Caco-2 (cell line): ENCODE results near the gene MTFP1. TPM values are rescaled to one million over a fixed set of nuclear protein-coding genes. Genes with fewer than 3 reads are reported as not detected.

Experiments
- BruUV-seq: library from RNA; stranded (reverse); fragments of 400-500 nt; replicated peaks from 2 replicates; lab custom pipeline; 2021; lab: Mats Ljungman, UMichigan
- CTCF ChIA-PET: fragments of 300-600 bp; sonication (Branson Sonifier 250); formaldehyde crosslinking; loops from one replicate; lab custom pipeline; 2022; ENCODE audit warnings: antibody characterized with exemption; lab: Charles Lee
- POLR2A ChIA-PET: fragments of 300-600 bp; sonication (Branson Sonifier 250); formaldehyde crosslinking; loops from one replicate; lab custom pipeline; 2022; ENCODE audit warnings: antibody characterized with exemption; lab: Charles Lee
- DNase-seq, 2 experiments: peaks; one replicate each; pipeline versions ENCODE4 v3.0.0 to v3.0.0-alpha.2; 2020 to 2022
- H3K27me3 ChIP-seq: replicated peaks from 2 replicates; pipeline ENCODE4 v1.6.0; 2011; ENCODE audit warnings: low read length; ENCODE audit not compliant: control insufficient read depth, insufficient read depth
- H3K36me3 ChIP-seq: 2 replicates; pipeline ENCODE4 v1.5.1; 2011; ENCODE audit warnings: low read length; ENCODE audit not compliant: control insufficient read depth, insufficient read depth
- H3K4me1 ChIP-seq: fragments of 250-450 bp; sonication (Bioruptor Pico); 2 replicates; pipeline ENCODE4 v1.5.1; 2020; ENCODE audit warnings: mild to moderate bottlenecking
- H3K4me3 ChIP-seq: 2 replicates; pipeline ENCODE4 v1.5.1; 2011; ENCODE audit warnings: low read depth, mild to moderate bottlenecking, control low read depth, low read length
- H3K9me3 ChIP-seq: fragments of 250-450 bp; sonication (Bioruptor Pico); 2 replicates; pipeline ENCODE4 v1.5.1; 2020; ENCODE audit warnings: mild to moderate bottlenecking, moderate library complexity
- H3K27ac Mint-ChIP-seq: one replicate; pipeline ENCODE4 v1.8.0; 2022; ENCODE audit warnings: mixed read lengths; ENCODE audit not compliant: unreplicated experiment
- H3K27me3 Mint-ChIP-seq: one replicate; pipeline ENCODE4 v1.8.0; 2022; ENCODE audit warnings: mixed read lengths; ENCODE audit not compliant: insufficient read depth, unreplicated experiment
- H3K36me3 Mint-ChIP-seq: one replicate; pipeline ENCODE4 v1.8.0; 2022; ENCODE audit warnings: mild to moderate bottlenecking, mixed read lengths; ENCODE audit not compliant: insufficient read depth, unreplicated experiment
- H3K4me1 Mint-ChIP-seq: one replicate; pipeline ENCODE4 v1.8.0; 2022; ENCODE audit warnings: low read depth, mixed read lengths; ENCODE audit not compliant: unreplicated experiment
- H3K4me3 Mint-ChIP-seq: one replicate; pipeline ENCODE4 v1.8.0; 2022; ENCODE audit warnings: mild to moderate bottlenecking, moderate library complexity, mixed read lengths; ENCODE audit not compliant: unreplicated experiment
- H3K9me3 Mint-ChIP-seq: one replicate; pipeline ENCODE4 v1.8.0; 2022; ENCODE audit warnings: mixed read lengths; ENCODE audit not compliant: unreplicated experiment
- intact Hi-C: fragments of 100-400 bp; cut with micrococcal nuclease; formaldehyde crosslinking; loops from one replicate; pipeline ENCODE4 v1.10.0; 2022; ENCODE audit not compliant: unreplicated experiment
- total RNA-seq: library from RNA; stranded (reverse); gene quantifications from 2 replicates; pipeline ENCODE4 v1.2.3, GENCODE V29; 2022
- TF ChIP-seq, protein P1 (sequence below), 2 experiments: fragments of 200-600 bp in 1 of 2; IDR thresholded peaks; 1 replicate in 1 of 2; 2 replicates in 1 of 2; pipeline versions ENCODE4 v1.5.1 to v1.8.0; 2011 to 2022; ENCODE audit warnings: antibody characterized with exemption in 1 of 2, control low read depth in 1 of 2, inconsistent platforms in 1 of 2, low read depth in 1 of 2, low read length in 1 of 2, mild to moderate bottlenecking in 1 of 2, moderate library complexity in 1 of 2; ENCODE audit not compliant: insufficient read depth in 1 of 2, severe bottlenecking in 1 of 2, unreplicated experiment in 1 of 2

MTFP1 gene
- total RNA-seq, 1 experiment from 2014 or later, result 20.6 TPM

DNA sequence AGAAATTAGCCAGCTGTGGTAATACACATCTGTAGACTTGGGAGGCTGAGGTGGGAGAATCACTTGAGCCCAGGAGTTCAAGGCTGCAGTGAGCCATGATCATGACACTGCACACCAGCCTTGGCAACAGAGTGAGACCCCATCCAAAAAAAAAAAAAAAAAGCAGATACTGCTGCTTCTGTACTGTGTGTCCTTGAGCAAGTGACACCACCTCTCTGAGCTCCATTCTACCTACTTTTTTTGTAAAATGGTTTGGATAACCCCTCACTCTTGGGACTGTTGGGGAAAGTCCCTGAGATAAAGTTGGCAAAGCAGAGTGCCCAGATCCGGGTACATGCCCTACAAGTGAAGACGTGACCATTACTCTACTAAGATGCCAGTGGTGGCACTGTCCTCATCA lies 43.6 kb downstream of the MTFP1 start:
- CTCF ChIA-PET, result no interaction called here
- intact Hi-C loops, result no loop called here
- peaks cover 16% of the 10 kb centered on the region for H3K27me3 Mint-ChIP-seq

DNA sequence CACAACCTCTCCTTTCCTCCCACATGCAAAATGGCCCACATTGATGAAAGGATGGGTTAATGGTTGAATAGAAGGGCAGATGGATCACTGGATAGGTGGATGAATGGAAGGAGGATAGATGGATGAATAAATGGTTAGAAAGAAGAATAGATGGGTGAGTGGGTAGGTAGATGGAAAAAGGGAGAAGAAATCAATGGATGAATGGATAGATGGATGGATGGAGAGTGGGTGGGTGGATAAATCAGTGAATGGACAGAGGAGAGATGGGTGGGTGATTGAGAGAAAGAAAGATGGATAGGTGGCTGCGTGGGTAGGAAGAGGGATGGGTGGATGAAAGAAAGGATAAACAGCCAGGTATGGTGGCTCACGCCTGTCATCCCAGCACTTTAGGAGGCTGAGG lies 45.1 kb downstream of the MTFP1 start:
- no peak for DNase-seq
- H3K4me3 Mint-ChIP-seq, result no peak overlapping the region
- intact Hi-C loops, result no loop called here
- no TSS peak for BruUV-seq
- no peaks in the 10 kb centered on the region for H3K36me3 Mint-ChIP-seq
- Histone ChIP-seq H3K4me3 (no peak overlapping the region), H3K4me1 (no peaks in the 10 kb centered on the region), H3K36me3 (no peaks in the 10 kb centered on the region), H3K9me3 (no peaks in the 10 kb centered on the region), H3K27me3 (no peaks in the 10 kb centered on the region)
- H3K9me3 Mint-ChIP-seq, result no peaks in the 10 kb centered on the region
- CTCF ChIA-PET, result no interaction called here
- H3K27ac Mint-ChIP-seq, result no peak overlapping the region
- H3K4me1 Mint-ChIP-seq, result no peaks in the 10 kb centered on the region
- POLR2A ChIA-PET, result no interaction called here
- TF ChIP-seq, protein P1, sequence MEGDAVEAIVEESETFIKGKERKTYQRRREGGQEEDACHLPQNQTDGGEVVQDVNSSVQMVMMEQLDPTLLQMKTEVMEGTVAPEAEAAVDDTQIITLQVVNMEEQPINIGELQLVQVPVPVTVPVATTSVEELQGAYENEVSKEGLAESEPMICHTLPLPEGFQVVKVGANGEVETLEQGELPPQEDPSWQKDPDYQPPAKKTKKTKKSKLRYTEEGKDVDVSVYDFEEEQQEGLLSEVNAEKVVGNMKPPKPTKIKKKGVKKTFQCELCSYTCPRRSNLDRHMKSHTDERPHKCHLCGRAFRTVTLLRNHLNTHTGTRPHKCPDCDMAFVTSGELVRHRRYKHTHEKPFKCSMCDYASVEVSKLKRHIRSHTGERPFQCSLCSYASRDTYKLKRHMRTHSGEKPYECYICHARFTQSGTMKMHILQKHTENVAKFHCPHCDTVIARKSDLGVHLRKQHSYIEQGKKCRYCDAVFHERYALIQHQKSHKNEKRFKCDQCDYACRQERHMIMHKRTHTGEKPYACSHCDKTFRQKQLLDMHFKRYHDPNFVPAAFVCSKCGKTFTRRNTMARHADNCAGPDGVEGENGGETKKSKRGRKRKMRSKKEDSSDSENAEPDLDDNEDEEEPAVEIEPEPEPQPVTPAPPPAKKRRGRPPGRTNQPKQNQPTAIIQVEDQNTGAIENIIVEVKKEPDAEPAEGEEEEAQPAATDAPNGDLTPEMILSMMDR (IDR thresholded peaks at IDR 0.05; ENCODE audit: insufficient read depth in 1 of 2, low read depth in 1 of 2, low read length in 1 of 2, severe bottlenecking in 1 of 2, unreplicated experiment in 1 of 2), result no peak
- H3K27me3 Mint-ChIP-seq, result peaks cover 12% of the 10 kb centered on the region

More for the DNA sequence above, 43.6 kb downstream of the MTFP1 start:
- no peak overlapping the region for H3K27ac Mint-ChIP-seq
- no TSS peak for BruUV-seq
- no peak overlapping the region for H3K4me3 Mint-ChIP-seq
- no peaks in the 10 kb centered on the region for H3K4me1 ChIP-seq
- no peaks in the 10 kb centered on the region for H3K27me3 ChIP-seq
- H3K36me3 Mint-ChIP-seq, result no peaks in the 10 kb centered on the region
- no peaks in the 10 kb centered on the region for H3K9me3 ChIP-seq
- no peaks in the 10 kb centered on the region for H3K36me3 ChIP-seq
- no peaks in the 10 kb centered on the region for H3K9me3 Mint-ChIP-seq
- TF ChIP-seq, protein P1 (IDR thresholded peaks at IDR 0.05; ENCODE audit: insufficient read depth in 1 of 2, low read depth in 1 of 2, low read length in 1 of 2, severe bottlenecking in 1 of 2, unreplicated experiment in 1 of 2), result no peak
- no peak overlapping the region for H3K4me3 ChIP-seq
- no peak for DNase-seq
- no peaks in the 10 kb centered on the region for H3K4me1 Mint-ChIP-seq
- POLR2A ChIA-PET, result no interaction called here

DNA sequence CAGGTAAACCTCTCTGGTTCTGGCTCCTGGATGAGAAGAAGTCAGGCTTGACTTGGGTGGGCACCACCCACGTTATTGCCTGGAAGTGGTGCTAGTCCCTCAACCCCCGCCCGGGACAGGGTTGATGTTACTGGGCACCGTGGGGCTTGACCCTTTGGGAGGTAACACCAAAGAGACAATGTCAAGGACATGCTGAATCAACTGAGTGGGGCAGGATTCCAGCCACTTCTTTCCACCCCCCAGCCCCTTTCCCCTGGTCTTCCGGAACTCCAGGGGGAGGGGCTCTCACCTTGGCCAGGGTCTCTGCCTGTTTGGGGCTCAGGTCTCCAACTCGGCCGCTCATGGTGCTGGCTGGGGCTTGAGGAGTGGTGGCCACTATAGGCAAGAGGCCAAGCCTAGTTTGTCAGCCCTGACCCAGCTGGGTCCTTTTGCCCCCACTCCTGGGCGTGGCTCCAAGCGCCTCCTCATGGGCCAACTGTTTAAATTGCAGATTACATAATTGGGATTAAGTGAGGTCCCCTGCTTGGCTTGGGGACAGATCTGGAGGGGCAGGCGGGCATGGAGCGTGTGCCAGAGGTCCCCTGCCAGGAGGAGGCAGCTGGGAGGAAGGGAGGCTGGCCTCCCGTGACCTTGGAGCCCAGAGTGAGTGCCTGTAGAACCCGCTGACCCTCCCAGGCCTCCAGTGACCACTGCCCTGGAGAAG lies 46.2 kb downstream of the MTFP1 start, which contains the start of gene SEC14L3:
Gene SEC14L3 (minus strand): TSS at position 402 of the 703 bp plus-strand sequence. CDS start 59 bp downstream, at position 343.
- H3K4me3 ChIP-seq, result no peak within 1 kb of the TSS
- no peaks in the 10 kb centered on the region for H3K36me3 Mint-ChIP-seq
- DNase-seq, result no peak
- intact Hi-C loops, result no loop called here
- no peak within 1 kb of the TSS for H3K27ac Mint-ChIP-seq
- CTCF ChIA-PET, result no interaction called here
- H3K27me3 ChIP-seq, result no peaks in the 10 kb centered on the region
- POLR2A ChIA-PET, result no interaction called here
- no peaks in the 10 kb centered on the region for H3K36me3 ChIP-seq
- no peaks in the 10 kb centered on the region for H3K9me3 Mint-ChIP-seq
- BruUV-seq, result no TSS peak
- H3K27me3 Mint-ChIP-seq, result peaks cover 12% of the 10 kb centered on the region
- H3K9me3 ChIP-seq, result no peaks in the 10 kb centered on the region
- TF ChIP-seq, protein P1 (IDR thresholded peaks at IDR 0.05; ENCODE audit: insufficient read depth in 1 of 2, low read depth in 1 of 2, low read length in 1 of 2, severe bottlenecking in 1 of 2, unreplicated experiment in 1 of 2), result no peak
- H3K4me1 Mint-ChIP-seq, result no peaks in the 10 kb centered on the region
- H3K4me3 Mint-ChIP-seq, result no peak within 1 kb of the TSS
- H3K4me1 ChIP-seq, result no peaks in the 10 kb centered on the region
